AG09309 (cell line): Measurements from ENCODE around the gene DCAF11.

Source experiments
- DNase-seq: peaks from one replicate; pipeline ENCODE4 v3.0.0-alpha.2; 2010; ENCODE audit warnings: low read depth
- H3K4me3 ChIP-seq: 2 replicates; pipeline ENCODE4 v1.5.1; 2011; ENCODE audit warnings: mild to moderate bottlenecking, low read depth, low read length, moderate library complexity; ENCODE audit not compliant: control insufficient read depth
- TF ChIP-seq, protein P1 (sequence below): IDR thresholded peaks from 2 replicates; pipeline ENCODE4 v1.5.1; 2011; ENCODE audit warnings: mild to moderate bottlenecking, low read depth, low read length, inconsistent platforms; ENCODE audit not compliant: insufficient read depth, control insufficient read depth; ENCODE audit errors: missing control alignments

DCAF11 gene

DNA sequence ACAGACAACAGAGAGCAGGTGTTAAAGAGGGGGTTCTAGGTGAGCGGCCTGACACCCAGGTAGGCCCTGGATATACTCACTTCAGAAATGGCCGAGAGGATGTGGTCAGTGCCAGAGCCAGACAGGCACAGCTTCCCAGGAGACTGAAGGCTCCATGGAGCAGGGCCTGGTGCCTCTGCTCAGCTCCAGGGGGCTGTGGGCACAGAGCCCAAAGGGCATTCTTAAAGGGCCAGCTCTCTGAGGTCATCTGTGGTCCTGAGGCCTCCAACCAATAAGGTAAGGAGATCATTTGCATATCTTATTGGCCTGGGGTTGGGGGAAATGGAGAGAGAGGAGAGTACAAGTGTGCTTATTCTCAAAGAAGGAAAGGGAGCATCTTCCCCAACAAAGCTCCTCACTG lies 30.1 kb upstream of the DCAF11 start:
- H3K4me3 ChIP-seq = no peak overlapping the region
- DNase-seq = no peak

DNA sequence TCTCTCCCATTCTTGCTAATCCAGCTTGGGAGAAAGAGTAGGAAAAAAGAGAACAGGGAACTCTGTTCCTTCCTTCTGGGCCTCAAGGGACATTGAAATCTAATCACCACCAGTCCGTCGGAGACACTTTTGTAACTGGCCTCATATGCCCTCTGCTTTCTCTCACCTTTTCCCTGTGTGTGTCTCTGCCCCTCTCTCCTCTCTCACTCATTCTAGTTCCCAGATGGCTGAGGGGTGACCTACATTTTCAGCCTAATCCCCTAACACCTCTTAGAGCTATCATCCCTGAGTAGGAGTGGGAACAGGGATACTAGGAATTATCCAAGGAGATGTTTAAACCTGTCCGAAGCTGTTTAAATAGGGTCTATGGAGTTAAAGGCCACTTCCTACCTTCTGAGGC lies 29.4 kb upstream of the DCAF11 start:
- DNase-seq = no peak
- no peak overlapping the region for H3K4me3 ChIP-seq
- TF ChIP-seq, protein P1, sequence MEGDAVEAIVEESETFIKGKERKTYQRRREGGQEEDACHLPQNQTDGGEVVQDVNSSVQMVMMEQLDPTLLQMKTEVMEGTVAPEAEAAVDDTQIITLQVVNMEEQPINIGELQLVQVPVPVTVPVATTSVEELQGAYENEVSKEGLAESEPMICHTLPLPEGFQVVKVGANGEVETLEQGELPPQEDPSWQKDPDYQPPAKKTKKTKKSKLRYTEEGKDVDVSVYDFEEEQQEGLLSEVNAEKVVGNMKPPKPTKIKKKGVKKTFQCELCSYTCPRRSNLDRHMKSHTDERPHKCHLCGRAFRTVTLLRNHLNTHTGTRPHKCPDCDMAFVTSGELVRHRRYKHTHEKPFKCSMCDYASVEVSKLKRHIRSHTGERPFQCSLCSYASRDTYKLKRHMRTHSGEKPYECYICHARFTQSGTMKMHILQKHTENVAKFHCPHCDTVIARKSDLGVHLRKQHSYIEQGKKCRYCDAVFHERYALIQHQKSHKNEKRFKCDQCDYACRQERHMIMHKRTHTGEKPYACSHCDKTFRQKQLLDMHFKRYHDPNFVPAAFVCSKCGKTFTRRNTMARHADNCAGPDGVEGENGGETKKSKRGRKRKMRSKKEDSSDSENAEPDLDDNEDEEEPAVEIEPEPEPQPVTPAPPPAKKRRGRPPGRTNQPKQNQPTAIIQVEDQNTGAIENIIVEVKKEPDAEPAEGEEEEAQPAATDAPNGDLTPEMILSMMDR = no peak

More for the DNA sequence above, 30.1 kb upstream of the DCAF11 start:
- TF ChIP-seq, protein P1 = no peak

DNA sequence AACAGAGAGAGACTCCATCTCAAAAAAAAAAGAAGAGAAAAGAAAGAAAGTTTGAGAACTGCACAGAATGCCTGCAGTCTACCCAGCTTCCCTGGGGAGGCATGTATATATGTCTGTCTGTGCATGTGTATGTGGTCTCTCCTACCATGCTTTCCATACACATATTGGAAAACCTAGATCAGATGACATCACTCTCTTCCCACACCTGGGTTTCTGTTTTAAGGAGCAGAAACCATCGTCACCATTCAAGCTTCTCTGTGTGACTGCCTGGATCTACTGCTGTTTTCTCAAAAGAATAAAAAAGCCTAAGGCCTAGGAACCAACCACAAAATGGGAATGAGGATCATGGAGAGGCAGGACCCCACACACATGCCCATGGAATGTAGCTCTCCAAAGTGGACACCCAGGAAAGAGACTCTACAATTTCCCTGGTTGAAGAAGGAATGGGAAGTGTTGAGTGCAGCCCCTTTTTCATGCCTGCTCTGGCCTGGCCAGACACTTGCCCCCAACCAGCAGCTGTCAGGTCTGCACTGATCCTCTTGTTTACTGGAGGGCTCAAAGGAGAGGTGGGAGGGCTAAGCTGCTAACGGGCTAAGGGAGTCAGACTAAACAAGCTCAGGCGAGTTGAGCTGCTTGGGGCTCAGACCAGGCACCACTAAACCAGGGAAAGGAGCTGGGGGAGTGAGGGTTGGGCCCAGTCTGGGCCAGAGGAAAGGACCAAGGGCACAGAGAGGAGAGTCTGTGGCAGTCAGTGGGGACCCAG lies 28.2 kb upstream of the DCAF11 start:
- DNase-seq = no peak
- H3K4me3 ChIP-seq = no peak overlapping the region
- TF ChIP-seq, protein P1 = no peak

DNA sequence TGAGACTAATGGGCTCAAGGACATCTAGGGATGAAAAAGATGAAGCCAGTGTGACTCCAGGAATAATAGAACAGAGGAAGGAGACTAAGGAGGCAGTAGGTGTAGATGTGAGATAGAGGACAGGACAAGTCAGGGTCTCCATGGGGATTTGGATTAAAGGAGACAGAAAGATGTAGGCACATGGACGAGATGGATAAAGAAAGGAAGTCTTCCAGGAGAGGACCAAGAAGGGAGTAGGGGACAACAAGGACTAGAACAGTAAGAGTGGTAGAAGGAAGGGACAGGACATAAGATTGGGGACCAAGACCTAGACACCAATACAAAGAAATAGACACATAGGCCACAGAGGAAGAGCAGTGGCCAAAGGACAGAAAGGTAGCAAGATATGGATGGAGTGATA lies 27.6 kb upstream of the DCAF11 start:
- TF ChIP-seq, protein P1 = no peak
- H3K4me3 ChIP-seq = no peak overlapping the region
- no peak for DNase-seq

DNA sequence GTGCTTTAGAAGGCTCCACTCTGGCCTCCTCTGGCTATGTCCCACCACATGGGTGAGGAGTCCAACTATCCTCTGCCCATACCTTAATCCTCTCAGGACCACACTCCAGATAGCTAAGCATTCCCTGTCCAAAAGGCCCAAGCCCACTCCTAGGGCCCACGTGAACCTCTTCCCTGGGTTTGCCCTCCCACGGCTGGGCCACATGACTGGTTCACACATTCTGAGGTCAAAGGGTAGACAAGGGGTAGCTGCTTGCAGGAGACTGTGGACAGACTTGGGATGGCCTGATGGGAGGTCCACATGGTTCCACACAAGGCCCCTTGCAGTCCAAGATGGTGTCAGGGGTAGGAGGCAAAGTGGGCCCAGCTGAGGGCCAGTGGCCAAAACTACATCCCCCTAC lies 26.5 kb upstream of the DCAF11 start:
- H3K4me3 ChIP-seq = no peak overlapping the region
- TF ChIP-seq, protein P1 = no peak
- DNase-seq = no peak

DNA sequence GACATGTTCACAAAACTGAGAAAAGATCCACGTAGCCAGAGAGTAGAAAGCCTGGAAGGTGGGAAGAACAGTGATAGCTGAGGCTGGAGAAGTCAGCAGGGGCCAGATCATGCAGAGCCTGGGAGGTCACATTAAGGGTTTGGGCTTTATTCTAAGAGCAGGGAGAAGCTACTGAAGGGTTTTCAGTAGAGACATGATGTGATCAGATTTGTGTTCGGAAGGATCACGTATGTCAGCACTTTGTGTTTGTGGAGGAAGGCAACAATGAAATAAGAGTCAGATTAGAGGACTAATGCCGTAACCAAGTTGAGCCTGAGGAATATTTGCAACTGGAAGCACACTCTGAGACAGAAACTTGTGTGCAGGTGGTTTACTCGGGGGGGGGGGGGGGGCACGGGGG lies 24.7 kb upstream of the DCAF11 start:
- no peak for DNase-seq
- TF ChIP-seq, protein P1 = no peak
- H3K4me3 ChIP-seq = no peak overlapping the region
